GM12892 (cell line): ENCODE measurements around the gene ATF1.

Experiments
- POLR2A ChIP-seq: IDR thresholded peaks from 2 replicates; pipeline ENCODE4 v1.6.1; 2011; ENCODE audit warnings: low read depth, low read length, control low read depth
- POLR2AphosphoS5 ChIP-seq: IDR thresholded peaks from 2 replicates; pipeline ENCODE4 v1.6.1; 2011; ENCODE audit warnings: low read depth, low read length, control low read depth

DNA sequence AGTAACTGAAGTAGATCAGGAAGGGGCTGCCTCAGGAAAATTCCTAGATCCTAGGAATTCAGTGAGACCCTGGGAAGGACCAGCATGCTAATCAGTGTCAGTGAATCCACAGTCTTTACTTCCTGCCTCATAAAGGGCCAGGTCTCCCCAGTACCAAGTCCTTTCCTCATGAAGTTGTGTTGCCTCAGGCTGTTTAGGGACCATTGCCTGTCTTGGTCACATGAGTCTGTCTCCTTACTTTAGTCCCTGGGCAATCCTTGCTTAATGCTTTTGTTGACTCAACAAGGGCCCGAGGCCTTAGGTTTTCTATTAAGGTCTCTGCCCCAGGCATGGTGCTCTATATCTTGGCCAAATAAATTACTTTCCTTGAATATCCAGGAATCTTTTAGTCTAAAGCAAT, 16.1 kb upstream of the ATF1 start:
- TF ChIP-seq POLR2AphosphoS5 (no peak), POLR2A (no peak)
